H1 (cell line): ENCODE measurements around the gene TBX3. TPM values are rescaled to one million over a fixed set of nuclear protein-coding genes. Genes with fewer than 3 reads are reported as not detected.

ENCODE experiments used
- CHD1 ChIP-seq: IDR thresholded peaks from 2 replicates; pipeline ENCODE4 v1.6.1; 2012; ENCODE audit warnings: low read depth, low read length, improper control_type of control experiment
- CHD7 ChIP-seq: fragments of 300-600 bp; sonication (generic); IDR thresholded peaks from 2 replicates; pipeline ENCODE4 v1.7.1; 2012; ENCODE audit warnings: low read length, moderate library complexity, mild to moderate bottlenecking, inconsistent platforms; ENCODE audit not compliant: insufficient replicate concordance
- CTCF ChIP-seq, 3 experiments: IDR thresholded peaks; 1 replicate in 2 of 3; 2 replicates in 1 of 3; pipeline versions ENCODE4 v1.5.1 to v1.6.1; 2011; ENCODE audit warnings: low read length in 3 of 3, mild to moderate bottlenecking in 3 of 3, inconsistent platforms in 2 of 3, low read depth in 1 of 3, moderate library complexity in 1 of 3; ENCODE audit not compliant: insufficient read depth in 1 of 3; ENCODE audit errors: control extremely low read depth in 1 of 3
- FOSL1 ChIP-seq: IDR thresholded peaks from 2 replicates; pipeline ENCODE4 v1.6.1; 2011; ENCODE audit warnings: mild to moderate bottlenecking, low read depth, low read length, moderate library complexity; ENCODE audit not compliant: insufficient read depth
- POLR2A ChIP-seq, 2 experiments: IDR thresholded peaks; 1 replicate in 1 of 2; 2 replicates in 1 of 2; pipeline ENCODE4 v1.6.1; 2011; ENCODE audit warnings: low read depth in 2 of 2, low read length in 2 of 2, mild to moderate bottlenecking in 2 of 2; ENCODE audit errors: control extremely low read depth in 1 of 2
- SIX5 ChIP-seq: IDR thresholded peaks from 2 replicates; pipeline ENCODE4 v1.6.1; 2011; ENCODE audit warnings: mild to moderate bottlenecking, low read depth, low read length
- TBP ChIP-seq: IDR thresholded peaks from 2 replicates; pipeline ENCODE4 v1.6.1; 2011; ENCODE audit warnings: low read depth, low read length, improper control_type of control experiment
- polyA plus RNA-seq, 7 experiments: library from polyadenylated mRNA; depleted of rRNA in 3 of 7; stranded (reverse) in 5 of 7; unstranded in 2 of 7; fragments of >200 nt in 5 of 7; fragments of 200-250 nt in 2 of 7; gene quantifications; 1 replicate in 5 of 7; 2 replicates in 1 of 7; 4 replicates in 1 of 7; pipeline versions ENCODE4 v1.2.1 to v1.2.3, GENCODE V29; 2011 to 2013; ENCODE audit warnings: missing spikeins in 2 of 7, mixed read lengths in 2 of 7
- total RNA-seq: library from RNA; stranded (reverse); fragmentation: NEBNext Ultra II Directional; extraction: Animal tissue kit (Norgen Biotek cat#: 25700); gene quantifications from 2 replicates; pipeline ENCODE4 v1.2.1, GENCODE V29; 2021
- TF ChIP-seq, protein P1 (sequence below): IDR thresholded peaks from 2 replicates; pipeline ENCODE4 v1.6.1; 2012; ENCODE audit warnings: low read length, inconsistent platforms

TBX3 gene
- total and polyA plus RNA-seq, 2 of the 8 experiments (the other 6 are each of a cell fraction or from before 2014, with no cell fraction given): 0.09 to 1.0 TPM

GRCh38 chr12:114709112-114709511, 25.1 kb upstream of the TBX3 start (continued):
- no peak for TF ChIP-seq CHD7
- no peak for TF ChIP-seq POLR2A (IDR thresholded peaks at IDR 0.05; ENCODE audit: control extremely low read depth in 1 of 2, low read depth in 2 of 2, low read length in 2 of 2)
- no peak for TF ChIP-seq FOSL1
- TF ChIP-seq SIX5: no peak
- no peak for TF ChIP-seq CHD1
- no peak for TF ChIP-seq TBP
- no peak for TF ChIP-seq CTCF (IDR thresholded peaks at IDR 0.05; ENCODE audit: control extremely low read depth in 1 of 3, insufficient read depth in 1 of 3, low read depth in 1 of 3, low read length in 3 of 3)
- TF ChIP-seq, protein P1, sequence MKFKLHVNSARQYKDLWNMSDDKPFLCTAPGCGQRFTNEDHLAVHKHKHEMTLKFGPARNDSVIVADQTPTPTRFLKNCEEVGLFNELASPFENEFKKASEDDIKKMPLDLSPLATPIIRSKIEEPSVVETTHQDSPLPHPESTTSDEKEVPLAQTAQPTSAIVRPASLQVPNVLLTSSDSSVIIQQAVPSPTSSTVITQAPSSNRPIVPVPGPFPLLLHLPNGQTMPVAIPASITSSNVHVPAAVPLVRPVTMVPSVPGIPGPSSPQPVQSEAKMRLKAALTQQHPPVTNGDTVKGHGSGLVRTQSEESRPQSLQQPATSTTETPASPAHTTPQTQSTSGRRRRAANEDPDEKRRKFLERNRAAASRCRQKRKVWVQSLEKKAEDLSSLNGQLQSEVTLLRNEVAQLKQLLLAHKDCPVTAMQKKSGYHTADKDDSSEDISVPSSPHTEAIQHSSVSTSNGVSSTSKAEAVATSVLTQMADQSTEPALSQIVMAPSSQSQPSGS: no peak
